ENCODE data around the gene CES1. TPM values are rescaled to one million over a fixed set of nuclear protein-coding genes. Genes with fewer than 3 reads are reported as not detected.
"Not testable (repeated sequence)": the region's sequence is repeated elsewhere in the genome, so short reads cannot be mapped to it uniquely, and the experiment has no call there.

Gene CES1
- total RNA-seq, 1 experiment from 2014 or later = not detected

DNA sequence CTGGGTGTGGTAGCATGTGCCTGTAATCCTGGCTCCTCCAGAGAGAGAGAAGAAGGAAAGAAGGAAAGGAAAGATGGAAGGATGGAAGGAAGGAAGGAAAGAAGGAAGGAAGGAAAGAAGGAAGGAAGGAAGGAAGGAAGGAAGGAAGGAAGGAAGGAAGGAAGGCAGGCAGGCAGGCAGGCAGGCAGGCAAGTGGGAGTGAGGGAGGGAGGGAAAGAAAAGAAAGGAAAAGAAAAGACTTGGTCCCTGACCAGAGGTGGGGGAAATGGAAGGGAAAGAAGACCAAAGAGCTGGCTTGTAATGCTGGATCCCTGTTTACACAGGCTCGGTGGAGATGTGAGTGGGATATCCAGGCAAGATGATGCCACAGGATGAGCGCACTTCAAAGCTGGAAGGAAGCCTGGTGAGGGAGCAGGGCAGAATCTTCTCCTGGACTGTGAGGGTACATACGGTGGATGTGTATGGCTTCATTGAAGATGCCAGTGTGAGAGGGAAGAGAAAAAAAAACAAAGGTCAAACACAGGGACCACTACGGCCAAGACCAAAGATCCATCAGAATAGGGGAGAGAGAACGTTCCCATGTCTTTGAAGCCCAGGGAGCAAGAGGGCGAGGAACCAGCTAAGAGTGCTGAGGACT, 2.1 kb downstream of the CES1 start:
- no peak for DNase-seq (ENCODE audit: low read depth)

GRCh38 chr16:55829232-55829631, 3.7 kb downstream of the CES1 start:
- not testable (repeated sequence) for DNase-seq (ENCODE audit: low read depth)

DNA sequence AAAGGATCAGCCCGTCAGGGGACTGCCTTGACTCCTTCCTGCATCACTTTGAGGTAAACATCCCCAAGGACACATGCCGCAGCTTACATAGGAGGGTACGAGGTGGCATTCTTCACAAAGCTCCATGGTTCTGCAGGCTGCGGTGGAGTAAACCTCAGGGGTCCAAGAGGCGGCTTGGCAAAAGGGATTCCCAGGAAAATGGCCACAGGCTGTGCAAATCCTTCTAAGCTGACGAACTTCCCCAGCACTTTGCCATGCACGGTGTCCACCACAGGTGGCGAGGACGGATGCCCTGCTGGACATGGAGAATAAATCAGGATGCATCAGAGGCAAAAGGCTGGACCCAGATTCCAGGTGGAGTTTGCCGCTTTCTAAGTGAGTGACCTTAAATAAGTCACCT, 4.2 kb downstream of the CES1 start:
- DNase-seq (ENCODE audit: low read depth) = no peak

- DNase-seq (ENCODE audit: low read depth) = no peak
These were observed 7.7 kb downstream of the CES1 start for GRCh38 chr16:55825115-55825728.

DNA sequence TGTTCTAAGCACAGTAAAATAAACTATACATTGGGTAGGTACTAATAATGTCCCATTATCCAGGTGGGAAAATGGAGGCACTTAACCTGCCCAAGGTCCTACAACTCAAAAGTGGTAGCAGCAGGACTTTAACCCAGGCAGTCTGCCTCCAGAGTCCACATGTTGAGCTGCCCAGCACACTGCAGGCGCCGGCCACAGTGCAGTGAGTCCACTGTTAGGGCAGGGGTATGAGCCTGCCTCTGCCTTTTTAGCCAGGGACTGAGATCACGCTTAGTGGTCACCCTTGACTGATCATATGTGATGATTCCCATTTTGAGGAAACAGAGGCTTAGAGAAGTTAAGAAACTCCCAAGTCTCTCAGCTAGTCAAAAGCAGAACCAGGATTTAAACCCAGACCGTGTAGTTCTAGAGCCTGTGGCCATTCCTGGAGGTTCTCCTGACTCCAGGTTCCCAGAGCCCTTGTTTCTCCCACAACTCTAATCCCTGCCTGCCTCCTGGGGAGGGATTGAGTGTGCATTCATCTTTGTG, 8.4 kb downstream of the CES1 start:
- no peak for DNase-seq (ENCODE audit: low read depth)

- DNase-seq (ENCODE audit: low read depth) = no peak
These were observed 10.6 kb downstream of the CES1 start for GRCh38 chr16:55822280-55822810.

- no peak for DNase-seq (ENCODE audit: low read depth)
These were observed 11.7 kb downstream of the CES1 start for GRCh38 chr16:55821210-55821609.

DNA sequence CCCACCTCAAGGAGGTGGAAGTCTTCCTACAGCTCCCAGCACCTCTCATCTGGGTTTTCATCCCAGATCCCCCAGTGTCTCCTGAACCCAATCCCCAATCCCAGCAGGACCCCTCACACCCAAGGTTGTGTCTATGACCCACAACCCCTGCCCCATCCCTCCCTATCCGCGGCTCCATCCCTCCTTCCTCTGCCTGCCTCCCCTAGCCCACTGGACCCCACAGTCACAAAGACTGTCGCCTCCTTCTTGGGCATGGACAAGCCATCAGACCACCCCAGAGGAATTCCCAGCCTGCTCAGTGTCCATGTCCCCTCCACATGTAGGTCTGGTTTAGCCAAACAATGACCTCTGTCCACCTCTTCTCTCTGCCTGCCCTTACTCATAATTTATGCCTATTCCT, 12.3 kb downstream of the CES1 start:
- DNase-seq (ENCODE audit: low read depth) = no peak

DNA sequence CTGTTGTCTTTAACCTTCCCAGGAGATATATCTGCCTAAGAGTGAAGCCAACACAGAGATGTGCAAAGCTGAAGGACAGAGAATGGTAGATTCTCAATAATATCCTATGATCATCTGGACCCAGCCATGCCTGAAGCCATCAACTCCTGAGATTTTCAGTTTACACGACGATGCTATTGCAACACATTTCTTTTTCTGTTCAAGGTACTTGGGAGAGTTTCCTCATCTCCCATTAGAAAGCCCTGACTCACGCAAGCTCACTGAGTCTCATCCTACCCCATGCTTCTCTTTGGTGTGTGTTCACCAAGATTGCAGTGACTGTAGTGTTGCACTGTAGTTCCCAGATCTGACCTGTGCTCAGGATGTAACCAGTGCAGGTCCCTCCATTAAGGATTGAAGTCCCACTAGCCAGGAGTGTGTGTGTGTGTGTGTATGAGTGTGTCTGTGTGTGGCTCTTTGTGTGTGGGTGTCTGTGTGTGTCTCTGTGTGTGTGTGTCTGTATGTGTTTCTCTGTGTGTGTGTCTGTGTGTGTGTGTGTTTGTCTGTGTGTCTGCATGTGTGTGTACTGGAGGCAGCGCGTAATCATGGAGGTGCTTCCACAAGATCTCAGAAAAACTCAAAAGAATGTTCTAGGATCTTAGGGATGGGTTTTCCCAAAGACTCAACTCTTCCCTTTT, 15.5 kb downstream of the CES1 start:
- no peak for DNase-seq (ENCODE audit: low read depth)

DNA sequence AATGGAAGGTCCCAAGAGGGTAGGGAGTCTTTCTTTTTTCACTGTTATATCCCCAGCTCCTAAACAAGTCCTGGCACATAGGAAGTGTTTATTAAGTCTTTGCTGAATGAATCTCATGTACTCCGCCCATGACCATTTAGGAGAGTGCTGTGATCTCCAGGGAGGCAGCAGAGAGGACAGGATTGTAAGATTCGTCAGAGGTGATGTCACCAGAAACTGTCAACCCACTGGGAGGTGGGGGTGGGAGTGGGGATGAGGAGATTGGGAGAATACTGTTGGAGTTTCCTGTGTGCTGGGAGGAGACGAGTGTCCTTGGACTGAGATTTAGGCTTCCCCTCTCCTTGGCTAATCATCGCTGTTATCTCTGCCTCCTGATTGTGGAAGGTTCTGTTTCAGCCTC, 16.7 kb downstream of the CES1 start:
- DNase-seq (ENCODE audit: low read depth) = not testable (repeated sequence)

- no peak for DNase-seq (ENCODE audit: low read depth)
These were observed 17.6 kb downstream of the CES1 start for GRCh38 chr16:55815320-55815719.

GRCh38 chr16:55814174-55814573, 18.7 kb downstream of the CES1 start:
- not testable (repeated sequence) for DNase-seq (ENCODE audit: low read depth)

- not testable (repeated sequence) for DNase-seq (ENCODE audit: low read depth)
These were observed 19.2 kb downstream of the CES1 start for GRCh38 chr16:55813730-55814129.

DNA sequence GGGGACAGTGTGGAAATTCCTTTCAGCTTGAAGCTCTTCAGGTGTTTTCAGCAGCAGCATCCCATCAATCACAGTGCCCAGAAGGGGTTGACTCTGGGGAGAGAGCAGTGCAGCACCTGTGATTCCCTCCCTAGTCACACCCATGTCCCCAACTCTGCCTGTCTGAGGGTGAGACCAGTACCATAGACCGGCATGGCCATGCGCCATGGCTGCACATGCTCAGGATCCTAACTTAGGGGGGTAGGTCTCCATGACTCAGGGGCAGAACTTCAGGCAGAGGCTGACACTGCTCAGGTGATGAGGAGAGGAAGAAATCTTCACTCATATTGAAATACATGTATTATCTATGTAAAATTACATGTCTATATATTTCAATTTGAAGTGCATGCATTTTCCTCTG, 19.9 kb downstream of the CES1 start:
- DNase-seq (ENCODE audit: low read depth) = no peak

DNA sequence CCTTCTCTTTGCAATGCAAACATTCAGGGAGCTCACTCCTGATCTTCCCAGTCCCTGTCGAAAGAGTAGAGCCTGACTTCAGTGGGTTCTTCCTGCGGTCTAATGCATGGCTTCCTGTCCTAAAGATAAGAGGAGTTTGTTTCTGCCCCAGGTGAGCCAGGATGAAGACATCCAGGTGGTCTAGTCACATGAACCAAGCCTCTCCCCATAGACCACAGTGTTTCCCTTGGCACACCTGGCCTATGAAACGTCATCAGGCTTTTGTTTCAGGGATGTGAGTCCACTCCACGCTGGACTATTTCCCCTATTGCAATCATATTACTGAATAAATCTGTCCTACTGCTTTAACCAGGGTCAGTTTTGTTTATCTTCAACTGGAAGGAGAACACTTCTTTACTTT, 21.1 kb downstream of the CES1 start:
- DNase-seq (ENCODE audit: low read depth) = no peak

DNA sequence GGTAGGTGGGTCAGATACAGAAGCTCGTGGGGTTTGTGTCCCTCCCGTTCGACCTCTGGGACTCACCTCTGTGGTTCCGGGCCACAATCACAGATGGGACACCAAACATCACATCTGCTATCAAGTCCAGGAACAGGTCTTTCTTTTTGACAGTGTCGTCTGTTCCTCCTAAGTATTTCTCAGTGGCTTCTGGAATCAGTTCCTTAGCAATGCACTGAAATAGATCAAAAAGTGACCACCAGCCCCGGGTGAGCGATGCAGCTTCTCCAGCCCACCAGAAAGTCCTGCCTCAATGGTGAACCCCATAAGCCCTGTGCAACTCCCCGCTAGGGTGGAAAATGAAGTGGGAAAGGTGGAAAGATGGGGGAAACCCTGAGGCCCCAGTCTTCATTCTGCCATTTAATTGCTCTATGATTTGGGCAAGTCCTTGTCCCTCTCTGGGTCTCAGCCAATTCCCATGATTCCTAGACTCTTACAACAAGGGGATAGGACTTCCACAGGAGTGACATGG, 22.4 kb downstream of the CES1 start:
- no peak for DNase-seq (ENCODE audit: low read depth)

DNA sequence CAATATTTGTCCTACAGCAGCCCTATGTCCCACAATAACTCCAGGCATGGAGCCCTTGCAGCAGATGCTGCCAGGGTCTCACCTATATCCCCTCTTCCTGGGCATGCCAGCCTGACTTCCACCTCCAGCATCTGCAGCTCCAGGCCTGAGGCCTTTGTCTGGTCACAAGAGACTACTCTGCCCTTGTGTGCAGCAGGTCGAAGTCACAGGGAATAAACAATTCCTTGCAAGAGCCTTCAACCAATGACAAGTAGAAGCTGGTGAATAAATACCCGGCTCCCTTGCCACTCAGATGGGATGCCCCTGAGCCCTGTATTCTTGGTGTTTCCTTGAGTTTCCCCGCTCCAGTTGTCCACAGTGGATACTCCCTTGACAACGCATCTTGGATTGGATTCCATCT, 23.0 kb downstream of the CES1 start:
- no peak for DNase-seq (ENCODE audit: low read depth)

- no peak for DNase-seq (ENCODE audit: low read depth)
These were observed 23.5 kb downstream of the CES1 start for GRCh38 chr16:55809386-55809785.

- DNase-seq (ENCODE audit: low read depth) = not testable (repeated sequence)
These were observed 24.6 kb downstream of the CES1 start for GRCh38 chr16:55808286-55808685.

GRCh38 chr16:55805104-55805503, 27.8 kb downstream of the CES1 start:
- DNase-seq (ENCODE audit: low read depth) = not testable (repeated sequence)

DNA sequence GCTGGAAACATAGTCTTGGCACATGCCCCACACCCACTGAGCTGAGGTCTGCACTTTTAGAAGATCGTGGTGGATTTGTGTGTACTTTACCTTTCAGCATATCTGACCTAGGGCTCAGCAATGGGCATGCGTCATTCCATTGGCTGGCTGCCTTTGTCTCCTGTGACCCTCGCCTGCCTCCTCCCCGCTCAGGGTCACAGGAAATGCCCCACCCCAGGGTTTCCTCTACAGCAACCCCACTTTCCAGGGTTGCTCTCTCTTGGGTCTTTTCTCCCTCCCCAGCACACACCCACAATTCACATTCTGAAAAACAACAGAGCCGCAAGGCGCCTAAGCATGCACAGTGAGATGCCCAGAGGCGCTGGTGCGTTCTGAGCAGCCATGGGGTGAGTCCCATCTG, 29.2 kb downstream of the CES1 start:
- not testable (repeated sequence) for DNase-seq (ENCODE audit: low read depth)

GRCh38 chr16:55792934-55793374, 39.9 kb downstream of the CES1 start:
- not testable (repeated sequence) for DNase-seq (ENCODE audit: low read depth)
